GM12878 (cell line): ENCODE results near the gene MAGI1. TPM values are rescaled to one million over a fixed set of nuclear protein-coding genes. Genes with fewer than 3 reads are reported as not detected.

Source experiments
- ATAC-seq: fragments of 200-7000 bp; cut with Tn5 transposase; 3 replicates; pipeline ENCODE4 v1.9.1; 2020; ENCODE audit warnings: mild to moderate bottlenecking, moderate library complexity
- BruUV-seq: library from RNA; stranded (reverse); fragments of 400-500 nt; replicated peaks from 2 replicates; lab custom pipeline; 2021; lab: Mats Ljungman, UMichigan
- CTCF ChIA-PET: fragments of 300-600 bp; sonication (Branson Sonifier 250); formaldehyde crosslinking; extraction: SDS; loops from one replicate; lab custom pipeline; 2021; ENCODE audit warnings: inconsistent platforms; lab: Yijun Ruan, JAX
- POLR2A ChIA-PET: fragments of 350-600 bp; formaldehyde crosslinking; extraction: SDS; loops from one replicate; lab custom pipeline; 2021; ENCODE audit warnings: inconsistent platforms; lab: Charles Lee
- RAD21 ChIA-PET: fragments of 300-600 bp; sonication (Branson Sonifier 250); formaldehyde crosslinking; loops from one replicate; lab custom pipeline; 2023; ENCODE audit warnings: antibody characterized with exemption; ENCODE audit not compliant: unreplicated experiment; lab: Charles Lee
- SMC1A ChIA-PET: fragments of 300-600 bp; sonication (Branson Sonifier 250); formaldehyde crosslinking; loops from one replicate; lab custom pipeline; 2023; ENCODE audit not compliant: unreplicated experiment, uncharacterized antibody; lab: Charles Lee
- DNase-seq: peaks from one replicate; pipeline ENCODE4 v3.0.0-alpha.2; 2011; ENCODE audit warnings: low read depth, low spot score
- FAIRE-seq: peaks from 3 replicates; lab custom pipeline; 2011; peaks lifted over from hg19 to GRCh38; lab: Jason Lieb, UNC
- H2AFZ ChIP-seq: 2 replicates; pipeline ENCODE4 v1.6.0; 2011; ENCODE audit warnings: low read depth, low read length, control low read depth; ENCODE audit not compliant: control insufficient read depth
- H3K27ac ChIP-seq: 2 replicates; pipeline ENCODE4 v1.5.1; 2011; ENCODE audit warnings: control low read depth; ENCODE audit not compliant: control insufficient read depth, insufficient read depth
- H3K27me3 ChIP-seq, 2 experiments: replicated peaks in 1 of 2; 2 replicates each; pipeline versions ENCODE4 v1.6.0 to v1.6.1; 2011; ENCODE audit warnings: low read length in 1 of 2; ENCODE audit not compliant: control insufficient read depth in 2 of 2, insufficient read depth in 2 of 2
- H3K36me3 ChIP-seq, 2 experiments: 2 replicates each; pipeline ENCODE4 v1.5.1; 2011; ENCODE audit warnings: low read length in 1 of 2; ENCODE audit not compliant: control insufficient read depth in 2 of 2, insufficient read depth in 2 of 2
- H3K4me1 ChIP-seq: 2 replicates; pipeline ENCODE4 v1.6.1; 2011; ENCODE audit warnings: mild to moderate bottlenecking, low read length, moderate library complexity, mixed read lengths; ENCODE audit not compliant: control insufficient read depth, insufficient read depth
- H3K4me2 ChIP-seq: 2 replicates; pipeline ENCODE4 v1.6.0; 2011; ENCODE audit warnings: control low read depth; ENCODE audit not compliant: control insufficient read depth, insufficient read depth
- H3K4me3 ChIP-seq: fragments of 200-600 bp; sonication (generic); 2 replicates; pipeline ENCODE4 v1.5.1; 2016
- H3K79me2 ChIP-seq: 2 replicates; pipeline ENCODE4 v1.6.0; 2011; ENCODE audit warnings: low read length; ENCODE audit not compliant: control insufficient read depth, insufficient read depth
- H3K9ac ChIP-seq: 2 replicates; pipeline ENCODE4 v1.8.0; 2011; ENCODE audit warnings: low read length, control low read depth, mixed read lengths; ENCODE audit not compliant: control insufficient read depth, insufficient read depth
- H3K9me3 ChIP-seq: replicated peaks from 3 replicates; pipeline ENCODE4 v1.5.1; 2011; ENCODE audit warnings: mild to moderate bottlenecking, low read length; ENCODE audit not compliant: control insufficient read depth, insufficient read depth
- H4K20me1 ChIP-seq: 2 replicates; pipeline ENCODE4 v1.6.0; 2011; ENCODE audit not compliant: control insufficient read depth, insufficient read depth
- CHD2 ChIP-seq: IDR thresholded peaks from 2 replicates; pipeline ENCODE4 v1.6.1; 2011; ENCODE audit warnings: low read depth, low read length, improper control_type of control experiment, borderline replicate concordance
- EP300 ChIP-seq, 2 experiments: fragments of 150-350 bp in 1 of 2; IDR thresholded peaks; 2 replicates each; pipeline ENCODE4 v1.6.1; 2011 to 2012; ENCODE audit warnings: low read depth in 2 of 2, low read length in 2 of 2, borderline replicate concordance in 1 of 2, improper control_type of control experiment in 1 of 2, inconsistent platforms in 1 of 2; ENCODE audit not compliant: control insufficient read depth in 1 of 2
- HDAC6 ChIP-seq: fragments of 200-600 bp; sonication (generic); IDR thresholded peaks from one replicate; pipeline ENCODE4 v1.8.0; 2017; ENCODE audit warnings: antibody characterized with exemption; ENCODE audit not compliant: unreplicated experiment
- IKZF2 ChIP-seq, 2 experiments: fragments of 450-650 bp; IDR thresholded peaks; 2 replicates each; pipeline ENCODE4 v1.6.1; 2017; ENCODE audit warnings: mild to moderate bottlenecking in 2 of 2, moderate library complexity in 2 of 2
- JUND ChIP-seq: IDR thresholded peaks from 2 replicates; pipeline ENCODE4 v1.6.1; 2012; ENCODE audit warnings: low read depth, mild to moderate bottlenecking, low read length, improper control_type of control experiment, moderate library complexity
- PML ChIP-seq: IDR thresholded peaks from 2 replicates; pipeline ENCODE4 v1.6.1; 2012; ENCODE audit warnings: low read length, inconsistent platforms
- TAF1 ChIP-seq: IDR thresholded peaks from 2 replicates; pipeline ENCODE4 v1.6.1; 2011; ENCODE audit warnings: mild to moderate bottlenecking, low read depth, low read length, borderline replicate concordance
- TARDBP ChIP-seq: IDR thresholded peaks from 2 replicates; pipeline ENCODE4 v1.6.1; 2016; ENCODE audit warnings: borderline replicate concordance
- ZBTB40 ChIP-seq: fragments of 450-650 bp; IDR thresholded peaks from 2 replicates; pipeline ENCODE4 v1.6.1; 2016; ENCODE audit warnings: mild to moderate bottlenecking, moderate library complexity, borderline replicate concordance
- in situ Hi-C: fragments of 300-500 bp; cut with MboI; formaldehyde crosslinking; loops from 9 replicates; pipeline ENCODE4 v1.14.3; 2018; ENCODE audit warnings: mixed read lengths
- intact Hi-C: fragments of 100-400 bp; cut with micrococcal nuclease; formaldehyde crosslinking; loops from one replicate; pipeline ENCODE4 v1.14.2; 2022; ENCODE audit not compliant: unreplicated experiment
- polyA plus RNA-seq, 11 experiments: library from polyadenylated mRNA; depleted of rRNA in 4 of 11; unstranded in 6 of 11; stranded (reverse) in 5 of 11; fragments of >200 nt; fragmentation: Nextera tagmentation in 4 of 11; fragmentation: Illumina TruSeq in 1 of 11; extraction: Ambion mirVana in 4 of 11; extraction: Trizol in 1 of 11; gene quantifications; 1 replicate in 1 of 11; 2 replicates in 10 of 11; pipeline versions ENCODE4 v1.2.1 to v1.2.3, GENCODE V29; 2011 to 2016; ENCODE audit warnings: inconsistent platforms in 2 of 11, missing spikeins in 2 of 11, low read depth in 1 of 11
- total RNA-seq, 4 experiments: library from RNA; depleted of rRNA in 3 of 4; stranded (reverse); fragments of >200 nt in 3 of 4; fragmentation: Illumina TruSeq in 1 of 4; extraction: Trizol in 1 of 4; gene quantifications; 2 replicates each; pipeline versions ENCODE4 v1.2.1 to v1.2.3, GENCODE V29; 2013 to 2021
- TF ChIP-seq, protein P1 (sequence below): fragments of 450-650 bp; IDR thresholded peaks from 2 replicates; pipeline ENCODE4 v1.6.1; 2017; ENCODE audit warnings: mild to moderate bottlenecking, low read depth, inconsistent platforms; ENCODE audit not compliant: poor library complexity, severe bottlenecking

Gene MAGI1
- total and polyA plus RNA-seq, 10 of the 15 experiments (the other 5 are each of a cell fraction or from before 2014, with no cell fraction given) = 0.02 to 3.3 (median 0.29) TPM; not detected in 1

DNA sequence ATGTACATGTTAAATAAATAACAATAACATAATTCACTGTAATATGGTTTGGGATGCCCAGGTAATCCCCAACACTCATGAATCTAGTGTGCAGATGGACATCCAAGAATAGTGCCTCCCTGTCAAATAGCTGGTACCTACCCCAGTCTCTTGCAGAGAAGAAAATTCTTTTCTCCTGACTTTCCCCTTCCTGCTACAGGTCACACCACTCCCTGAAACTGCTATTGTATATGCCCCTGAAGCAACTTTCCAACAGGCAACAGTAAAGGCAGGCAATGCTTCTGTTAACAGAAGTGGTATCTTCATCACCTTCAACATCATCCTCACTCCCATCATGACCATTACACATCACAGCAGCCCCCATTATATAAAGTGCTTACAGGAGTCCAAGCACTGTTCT lies 431.6 kb downstream of the MAGI1 start:
- Histone ChIP-seq H3K9me3 (no peaks in the 10 kb centered on the region), H3K4me3 (no peak overlapping the region), H3K9ac (no peak overlapping the region), H3K79me2 (no peaks in the 10 kb centered on the region), H3K27me3 (no peaks in the 10 kb centered on the region), H4K20me1 (no peaks in the 10 kb centered on the region), H3K27ac (no peak overlapping the region), H3K4me1 (no peaks in the 10 kb centered on the region), H3K36me3 (no peaks in the 10 kb centered on the region), H2AFZ (no peak overlapping the region), H3K4me2 (no peak overlapping the region)
- TF ChIP-seq PML = no peak
- TF ChIP-seq JUND = no peak
- TF ChIP-seq ZBTB40 = no peak
- TF ChIP-seq, protein P1, sequence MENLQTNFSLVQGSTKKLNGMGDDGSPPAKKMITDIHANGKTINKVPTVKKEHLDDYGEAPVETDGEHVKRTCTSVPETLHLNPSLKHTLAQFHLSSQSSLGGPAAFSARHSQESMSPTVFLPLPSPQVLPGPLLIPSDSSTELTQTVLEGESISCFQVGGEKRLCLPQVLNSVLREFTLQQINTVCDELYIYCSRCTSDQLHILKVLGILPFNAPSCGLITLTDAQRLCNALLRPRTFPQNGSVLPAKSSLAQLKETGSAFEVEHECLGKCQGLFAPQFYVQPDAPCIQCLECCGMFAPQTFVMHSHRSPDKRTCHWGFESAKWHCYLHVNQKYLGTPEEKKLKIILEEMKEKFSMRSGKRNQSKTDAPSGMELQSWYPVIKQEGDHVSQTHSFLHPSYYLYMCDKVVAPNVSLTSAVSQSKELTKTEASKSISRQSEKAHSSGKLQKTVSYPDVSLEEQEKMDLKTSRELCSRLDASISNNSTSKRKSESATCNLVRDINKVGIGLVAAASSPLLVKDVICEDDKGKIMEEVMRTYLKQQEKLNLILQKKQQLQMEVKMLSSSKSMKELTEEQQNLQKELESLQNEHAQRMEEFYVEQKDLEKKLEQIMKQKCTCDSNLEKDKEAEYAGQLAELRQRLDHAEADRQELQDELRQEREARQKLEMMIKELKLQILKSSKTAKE = no peak
- no peak for TF ChIP-seq IKZF2 (IDR thresholded peaks at IDR 0.05)
- TF ChIP-seq EP300 (IDR thresholded peaks at IDR 0.05; ENCODE audit: borderline replicate concordance in 1 of 2, control insufficient read depth in 1 of 2, low read depth in 2 of 2, low read length in 2 of 2) = no peak
- no peak for TF ChIP-seq TAF1
- TF ChIP-seq CHD2 = no peak
- no peak for TF ChIP-seq TARDBP
- TF ChIP-seq HDAC6 = no peak
- ATAC-seq (no peak), FAIRE-seq (no peak), DNase-seq (no peak)
- ChIA-PET POLR2A (no interaction called here), SMC1A (no interaction called here), CTCF (no interaction called here), RAD21 (no interaction called here)
- in situ Hi-C loops (no loop called here), intact Hi-C loops (no loop called here)
- BruUV-seq = no TSS peak
